Measurements from ENCODE around the gene KIF14.

Gene KIF14

GRCh38 chr1:200638073-200638472, 17.5 kb upstream of the KIF14 start:
- Histone ChIP-seq H3K4me2 (ENCODE audit: low read length) (no peak overlapping the region), H3K36me3 (ENCODE audit: control insufficient read depth, low read length) (no peaks in the 10 kb centered on the region), H3F3A (ENCODE audit: control insufficient read depth, insufficient read depth) (no peaks in the 10 kb centered on the region), H3K27ac (ENCODE audit: low read depth, low read length) (no peak overlapping the region), H3K27me3 (ENCODE audit: control insufficient read depth, low read length) (peaks cover 11% of the 10 kb centered on the region), H3K9me3 (ENCODE audit: control insufficient read depth, insufficient read depth, low read length) (no peaks in the 10 kb centered on the region), H3K4me1 (ENCODE audit: control insufficient read depth, low read length) (no peaks in the 10 kb centered on the region), H3K9me2 (replicated peaks; ENCODE audit: control insufficient read depth, low read length) (no peaks in the 10 kb centered on the region), H3K4me3 (ENCODE audit: low read length) (no peak overlapping the region), H3K79me2 (ENCODE audit: control insufficient read depth, low read length) (no peaks in the 10 kb centered on the region), H4K20me1 (ENCODE audit: control insufficient read depth, insufficient read depth, low read depth, low read length) (no peaks in the 10 kb centered on the region)
- TF ChIP-seq CTCF (IDR thresholded peaks at IDR 0.05; ENCODE audit: low read depth, low read length, poor library complexity, severe bottlenecking) (no peak), EZH2phosphoT487 (IDR thresholded peaks at IDR 0.05; ENCODE audit: borderline replicate concordance, low read length) (no peak)

- H3K36me3 ChIP-seq (ENCODE audit: control insufficient read depth, low read length) = no peaks in the 10 kb centered on the region
Measured at GRCh38 chr1:200636681-200637080, 16.1 kb upstream of the KIF14 start.

GRCh38 chr1:200634261-200635122, 13.9 kb upstream of the KIF14 start:
- Histone ChIP-seq H3K27ac (ENCODE audit: low read depth, low read length) (no peak overlapping the region), H3K27me3 (ENCODE audit: control insufficient read depth, low read length) (peaks cover 30% of the 10 kb centered on the region)

More at GRCh38 chr1:200636681-200637080, 16.1 kb upstream of the KIF14 start:
- no peaks in the 10 kb centered on the region for H3K4me1 ChIP-seq (ENCODE audit: control insufficient read depth, low read length)
- H3K27ac ChIP-seq (ENCODE audit: low read depth, low read length) = no peak overlapping the region
- peaks cover 18% of the 10 kb centered on the region for H3K27me3 ChIP-seq (ENCODE audit: control insufficient read depth, low read length)
- H4K20me1 ChIP-seq (ENCODE audit: control insufficient read depth, insufficient read depth, low read depth, low read length) = no peaks in the 10 kb centered on the region
- H3K4me2 ChIP-seq (ENCODE audit: low read length) = no peak overlapping the region
- no peaks in the 10 kb centered on the region for H3K79me2 ChIP-seq (ENCODE audit: control insufficient read depth, low read length)
- no peaks in the 10 kb centered on the region for H3K9me2 ChIP-seq (replicated peaks; ENCODE audit: control insufficient read depth, low read length)
- H3K4me3 ChIP-seq (ENCODE audit: low read length) = no peak overlapping the region
- no peak for TF ChIP-seq EZH2phosphoT487 (IDR thresholded peaks at IDR 0.05; ENCODE audit: borderline replicate concordance, low read length)
- H3F3A ChIP-seq (ENCODE audit: control insufficient read depth, insufficient read depth) = no peaks in the 10 kb centered on the region
- H3K9me3 ChIP-seq (ENCODE audit: control insufficient read depth, insufficient read depth, low read length) = no peaks in the 10 kb centered on the region

More at GRCh38 chr1:200634261-200635122, 13.9 kb upstream of the KIF14 start:
- no peaks in the 10 kb centered on the region for H3K9me3 ChIP-seq (ENCODE audit: control insufficient read depth, insufficient read depth, low read length)
- no peak overlapping the region for H3K4me3 ChIP-seq (ENCODE audit: low read length)
- no peak overlapping the region for H3K4me2 ChIP-seq (ENCODE audit: low read length)
- TF ChIP-seq CTCF (IDR thresholded peaks at IDR 0.05; ENCODE audit: low read depth, low read length, poor library complexity, severe bottlenecking) = peak; percentile 34
- no peak for TF ChIP-seq EZH2phosphoT487 (IDR thresholded peaks at IDR 0.05; ENCODE audit: borderline replicate concordance, low read length)
- no peaks in the 10 kb centered on the region for H4K20me1 ChIP-seq (ENCODE audit: control insufficient read depth, insufficient read depth, low read depth, low read length)
- no peaks in the 10 kb centered on the region for H3K79me2 ChIP-seq (ENCODE audit: control insufficient read depth, low read length)
- no peaks in the 10 kb centered on the region for H3K9me2 ChIP-seq (replicated peaks; ENCODE audit: control insufficient read depth, low read length)
- no peaks in the 10 kb centered on the region for H3K36me3 ChIP-seq (ENCODE audit: control insufficient read depth, low read length)
- no peaks in the 10 kb centered on the region for H3F3A ChIP-seq (ENCODE audit: control insufficient read depth, insufficient read depth)
- no peaks in the 10 kb centered on the region for H3K4me1 ChIP-seq (ENCODE audit: control insufficient read depth, low read length)

All from DOHH2 (cell line).